HCT116 (cell line): Measurements from ENCODE around the gene GPR61. TPM values are rescaled to one million over a fixed set of nuclear protein-coding genes. Genes with fewer than 3 reads are reported as not detected.

Experiments used
- ATAC-seq: fragments of 200-7000 bp; cut with Tn5 transposase; 2 replicates; pipeline ENCODE4 v1.9.1; 2020; ENCODE audit warnings: mild to moderate bottlenecking, moderate library complexity
- BruUV-seq: library from RNA; stranded (reverse); fragments of 400-500 nt; replicated peaks from 2 replicates; lab custom pipeline; 2021; lab: Mats Ljungman, UMichigan
- CTCF ChIA-PET: fragments of 300-600 bp; sonication (Branson Sonifier 250); formaldehyde crosslinking; loops from one replicate; lab custom pipeline; 2021; ENCODE audit warnings: antibody characterized with exemption; lab: Charles Lee
- POLR2A ChIA-PET: fragments of 300-600, 350-600 bp; sonication (Branson Sonifier 250); formaldehyde crosslinking; loops from one replicate; lab custom pipeline; 2021; ENCODE audit warnings: antibody characterized with exemption; lab: Charles Lee
- RAD21 ChIA-PET, 2 experiments: fragments of 300-600 bp; sonication (Branson Sonifier 250); formaldehyde crosslinking; loops; one replicate each; lab custom pipeline; 2023; ENCODE audit warnings: low total read pairs in 2 of 2; ENCODE audit not compliant: uncharacterized antibody in 2 of 2, unreplicated experiment in 2 of 2, low non-redundant PET in 1 of 2; lab: Charles Lee
- DNase-seq: peaks from one replicate; pipeline ENCODE4 v3.0.0-alpha.2; 2010; ENCODE audit warnings: low read depth, low spot score
- H2AFZ ChIP-seq: fragments of 200-600 bp; shearing (Covaris generic), sonication (generic); 2 replicates; pipeline ENCODE4 v1.6.1; 2017; ENCODE audit warnings: low read depth, mixed run types, mixed read lengths, antibody characterized with exemption, low read length; ENCODE audit not compliant: poor library complexity, severe bottlenecking
- H3K27ac ChIP-seq: 2 replicates; pipeline ENCODE4 v1.5.1; 2012; ENCODE audit warnings: low read depth, low read length
- H3K27me3 ChIP-seq: fragments of 200-600 bp; sonication (generic); 2 replicates; pipeline ENCODE4 v1.6.1; 2016; ENCODE audit warnings: mixed run types, low read length, mixed read lengths; ENCODE audit not compliant: insufficient read depth
- H3K36me3 ChIP-seq, 2 experiments: fragments of 200-500 bp in 1 of 2; fragments of 200-600 bp in 1 of 2; sonication (Bioruptor generic) in 1 of 2; sonication (generic) in 1 of 2; 2 replicates each; pipeline versions ENCODE4 v1.5.1 to v1.6.1; 2014 to 2016; ENCODE audit warnings: low read length in 2 of 2, inconsistent platforms in 1 of 2, mixed read lengths in 1 of 2, mixed run types in 1 of 2; ENCODE audit not compliant: insufficient read depth in 2 of 2, control insufficient read depth in 1 of 2
- H3K4me1 ChIP-seq, 2 experiments: fragments of 200-600 bp in 1 of 2; sonication (generic) in 1 of 2; 2 replicates each; pipeline versions ENCODE4 v1.5.1 to v1.6.1; 2012 to 2017; ENCODE audit warnings: low read length in 2 of 2, inconsistent platforms in 1 of 2, mild to moderate bottlenecking in 1 of 2, mixed read lengths in 1 of 2, mixed run types in 1 of 2, moderate library complexity in 1 of 2; ENCODE audit not compliant: insufficient read depth in 2 of 2, control insufficient read depth in 1 of 2
- H3K4me2 ChIP-seq: fragments of 200-600 bp; sonication (generic); 2 replicates; pipeline ENCODE4 v1.6.1; 2017; ENCODE audit warnings: mixed run types, low read length, mixed read lengths
- H3K4me3 ChIP-seq, 2 experiments: fragments of 200-600 bp in 1 of 2; sonication (generic) in 1 of 2; replicated peaks in 1 of 2; 2 replicates each; pipeline ENCODE4 v1.5.1; 2011 to 2016; ENCODE audit warnings: low read length in 2 of 2, control low read depth in 1 of 2, low read depth in 1 of 2, mild to moderate bottlenecking in 1 of 2, mixed read lengths in 1 of 2, mixed run types in 1 of 2
- H3K79me2 ChIP-seq: fragments of 200-600 bp; sonication (generic); 2 replicates; pipeline ENCODE4 v1.6.1; 2017; ENCODE audit warnings: mild to moderate bottlenecking, mixed run types, low read length, moderate library complexity, mixed read lengths; ENCODE audit not compliant: insufficient read depth
- H3K9ac ChIP-seq: fragments of 200-600 bp; sonication (generic); 2 replicates; pipeline ENCODE4 v1.6.1; 2016; ENCODE audit warnings: low read length, mixed read lengths
- H3K9me2 ChIP-seq: fragments of 200-600 bp; sonication (generic), shearing (Covaris generic); 2 replicates; pipeline ENCODE4 v1.6.1; 2017; ENCODE audit warnings: mixed run types, mild to moderate bottlenecking, moderate library complexity; ENCODE audit not compliant: insufficient read depth
- H3K9me3 ChIP-seq, 2 experiments: fragments of 200-500 bp in 1 of 2; fragments of 200-600 bp in 1 of 2; sonication (Bioruptor generic) in 1 of 2; sonication (generic) in 1 of 2; 2 replicates each; pipeline ENCODE4 v1.6.1; 2014 to 2017; ENCODE audit warnings: low read length in 2 of 2, mixed read lengths in 2 of 2, inconsistent platforms in 1 of 2, low read depth in 1 of 2, mild to moderate bottlenecking in 1 of 2, mixed run types in 1 of 2, moderate library complexity in 1 of 2; ENCODE audit not compliant: control insufficient read depth in 1 of 2, insufficient read depth in 1 of 2
- H4K20me1 ChIP-seq: fragments of 200-600 bp; sonication (generic), shearing (Covaris generic); 2 replicates; pipeline ENCODE4 v1.6.1; 2017; ENCODE audit warnings: mixed run types, mild to moderate bottlenecking, moderate library complexity; ENCODE audit not compliant: insufficient read depth
- ATF3 ChIP-seq: IDR thresholded peaks from 2 replicates; pipeline ENCODE4 v1.6.1; 2012
- EZH2phosphoT487 ChIP-seq: fragments of 200-600 bp; IDR thresholded peaks from 2 replicates; pipeline ENCODE4 v1.6.1; 2018; ENCODE audit warnings: antibody characterized with exemption, borderline replicate concordance
- MAX ChIP-seq: IDR thresholded peaks from 2 replicates; pipeline ENCODE4 v1.6.1; 2012
- RAD21 ChIP-seq: IDR thresholded peaks from 2 replicates; pipeline ENCODE4 v1.6.1; 2012; ENCODE audit warnings: low read depth, mild to moderate bottlenecking
- intact Hi-C: fragments of 100-400 bp; cut with micrococcal nuclease; formaldehyde crosslinking; loops from 2 replicates; pipeline ENCODE4 v1.10.0; 2022
- total RNA-seq: library from RNA; stranded (reverse); gene quantifications from one replicate; pipeline ENCODE4 v1.2.1, GENCODE V29; 2021; ENCODE audit not compliant: unreplicated experiment
- TF ChIP-seq, protein P1 (sequence below): IDR thresholded peaks from 2 replicates; pipeline ENCODE4 v1.6.1; 2011; ENCODE audit warnings: mild to moderate bottlenecking, low read length, moderate library complexity; ENCODE audit not compliant: insufficient replicate concordance; ENCODE audit errors: extremely low read depth

The GPR61 gene
- total RNA-seq, 1 experiment from 2014 or later: not detected

- no TSS peak for BruUV-seq
- CTCF ChIA-PET: no interaction called here
- H3K4me3 ChIP-seq: no peak overlapping the region
- intact Hi-C loops: no loop called here
- no peaks in the 10 kb centered on the region; the same call in 1 of the 2 replicates for H3K9me2 ChIP-seq
- POLR2A ChIA-PET: no interaction called here
- RAD21 ChIA-PET: no interaction called here
- DNase-seq: no peak
- no peak for TF ChIP-seq MAX
- no peak for TF ChIP-seq EZH2phosphoT487
- no peak for TF ChIP-seq ATF3
- TF ChIP-seq, protein P1, sequence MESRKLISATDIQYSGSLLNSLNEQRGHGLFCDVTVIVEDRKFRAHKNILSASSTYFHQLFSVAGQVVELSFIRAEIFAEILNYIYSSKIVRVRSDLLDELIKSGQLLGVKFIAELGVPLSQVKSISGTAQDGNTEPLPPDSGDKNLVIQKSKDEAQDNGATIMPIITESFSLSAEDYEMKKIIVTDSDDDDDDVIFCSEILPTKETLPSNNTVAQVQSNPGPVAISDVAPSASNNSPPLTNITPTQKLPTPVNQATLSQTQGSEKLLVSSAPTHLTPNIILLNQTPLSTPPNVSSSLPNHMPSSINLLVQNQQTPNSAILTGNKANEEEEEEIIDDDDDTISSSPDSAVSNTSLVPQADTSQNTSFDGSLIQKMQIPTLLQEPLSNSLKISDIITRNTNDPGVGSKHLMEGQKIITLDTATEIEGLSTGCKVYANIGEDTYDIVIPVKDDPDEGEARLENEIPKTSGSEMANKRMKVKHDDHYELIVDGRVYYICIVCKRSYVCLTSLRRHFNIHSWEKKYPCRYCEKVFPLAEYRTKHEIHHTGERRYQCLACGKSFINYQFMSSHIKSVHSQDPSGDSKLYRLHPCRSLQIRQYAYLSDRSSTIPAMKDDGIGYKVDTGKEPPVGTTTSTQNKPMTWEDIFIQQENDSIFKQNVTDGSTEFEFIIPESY: no peak
- TF ChIP-seq RAD21: no peak
- TF ChIP-seq, all 23 proteins: peak for 0
- Histone ChIP-seq H3K36me3 (no peaks in the 10 kb centered on the region), H3K27ac (no peak overlapping the region), H3K4me1 (peaks cover 0 to 5% of the 10 kb centered on the region in 2 experiments; a peak in 2 of 4 replicates), H3K9ac (no peak overlapping the region), H2AFZ (no peak overlapping the region), H3K79me2 (no peaks in the 10 kb centered on the region), H3K4me2 (no peak overlapping the region), H3K9me3 (no peaks in the 10 kb centered on the region), H3K27me3 (peaks cover 7% of the 10 kb centered on the region; the same call in 1 of the 2 replicates), H4K20me1 (no peaks in the 10 kb centered on the region)
- ATAC-seq: no peak
Observed at GRCh38 chr1:109508001-109508872, 31.4 kb upstream of the GPR61 start.
